B cell (primary cell): ENCODE measurements around the gene KLHL25.

ENCODE experiments used
- EZH2 ChIP-seq: IDR thresholded peaks from 2 replicates; pipeline ENCODE4 v1.6.1; 2012; ENCODE audit warnings: borderline replicate concordance, low read depth, mild to moderate bottlenecking, moderate library complexity, low read length; ENCODE audit not compliant: insufficient read depth, poor library complexity, severe bottlenecking
- TF ChIP-seq, protein P1 (sequence below): fragments of 200-600 bp; IDR thresholded peaks from one replicate; pipeline ENCODE4 v1.8.0; 2022; ENCODE audit warnings: antibody characterized with exemption, mild to moderate bottlenecking

DNA sequence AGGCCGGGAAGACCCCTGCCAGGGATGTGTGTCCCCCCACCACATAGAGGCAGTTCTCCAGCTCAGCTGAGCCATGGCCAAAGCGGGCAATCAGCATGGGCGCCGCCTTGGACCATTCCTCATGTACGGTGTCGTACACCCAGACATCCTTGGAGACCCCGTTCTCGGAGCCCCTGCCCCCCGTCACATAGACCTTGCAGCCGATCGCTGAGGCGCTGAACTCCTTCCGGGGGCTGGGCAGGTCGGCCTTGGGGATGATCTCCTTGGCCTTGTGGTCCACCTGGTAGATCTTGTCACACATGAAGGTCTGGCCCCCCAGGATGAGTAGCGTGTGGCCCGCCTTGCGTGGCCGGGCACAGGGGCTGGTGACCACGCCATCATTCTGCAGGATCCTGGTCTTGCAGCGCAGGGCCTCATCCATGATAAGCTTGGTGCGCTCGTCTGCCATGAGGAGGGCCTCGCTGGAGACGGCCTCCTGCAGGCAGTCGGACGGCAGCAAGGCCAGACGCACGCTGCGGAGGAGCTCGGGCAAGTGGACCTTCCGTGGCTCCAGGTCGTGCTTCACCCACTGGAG lies 26.0 kb downstream of the KLHL25 start:
- TF ChIP-seq, protein P1, sequence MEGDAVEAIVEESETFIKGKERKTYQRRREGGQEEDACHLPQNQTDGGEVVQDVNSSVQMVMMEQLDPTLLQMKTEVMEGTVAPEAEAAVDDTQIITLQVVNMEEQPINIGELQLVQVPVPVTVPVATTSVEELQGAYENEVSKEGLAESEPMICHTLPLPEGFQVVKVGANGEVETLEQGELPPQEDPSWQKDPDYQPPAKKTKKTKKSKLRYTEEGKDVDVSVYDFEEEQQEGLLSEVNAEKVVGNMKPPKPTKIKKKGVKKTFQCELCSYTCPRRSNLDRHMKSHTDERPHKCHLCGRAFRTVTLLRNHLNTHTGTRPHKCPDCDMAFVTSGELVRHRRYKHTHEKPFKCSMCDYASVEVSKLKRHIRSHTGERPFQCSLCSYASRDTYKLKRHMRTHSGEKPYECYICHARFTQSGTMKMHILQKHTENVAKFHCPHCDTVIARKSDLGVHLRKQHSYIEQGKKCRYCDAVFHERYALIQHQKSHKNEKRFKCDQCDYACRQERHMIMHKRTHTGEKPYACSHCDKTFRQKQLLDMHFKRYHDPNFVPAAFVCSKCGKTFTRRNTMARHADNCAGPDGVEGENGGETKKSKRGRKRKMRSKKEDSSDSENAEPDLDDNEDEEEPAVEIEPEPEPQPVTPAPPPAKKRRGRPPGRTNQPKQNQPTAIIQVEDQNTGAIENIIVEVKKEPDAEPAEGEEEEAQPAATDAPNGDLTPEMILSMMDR: no peak
- no peak for TF ChIP-seq EZH2
